ENCODE data around the gene C1orf35. TPM values are rescaled to one million over a fixed set of nuclear protein-coding genes. Genes with fewer than 3 reads are reported as not detected.

Gene C1orf35
- total and polyA plus RNA-seq, 2 of the 4 experiments (the other 2 are of a cell fraction): 4.3 to 13.0 TPM

DNA sequence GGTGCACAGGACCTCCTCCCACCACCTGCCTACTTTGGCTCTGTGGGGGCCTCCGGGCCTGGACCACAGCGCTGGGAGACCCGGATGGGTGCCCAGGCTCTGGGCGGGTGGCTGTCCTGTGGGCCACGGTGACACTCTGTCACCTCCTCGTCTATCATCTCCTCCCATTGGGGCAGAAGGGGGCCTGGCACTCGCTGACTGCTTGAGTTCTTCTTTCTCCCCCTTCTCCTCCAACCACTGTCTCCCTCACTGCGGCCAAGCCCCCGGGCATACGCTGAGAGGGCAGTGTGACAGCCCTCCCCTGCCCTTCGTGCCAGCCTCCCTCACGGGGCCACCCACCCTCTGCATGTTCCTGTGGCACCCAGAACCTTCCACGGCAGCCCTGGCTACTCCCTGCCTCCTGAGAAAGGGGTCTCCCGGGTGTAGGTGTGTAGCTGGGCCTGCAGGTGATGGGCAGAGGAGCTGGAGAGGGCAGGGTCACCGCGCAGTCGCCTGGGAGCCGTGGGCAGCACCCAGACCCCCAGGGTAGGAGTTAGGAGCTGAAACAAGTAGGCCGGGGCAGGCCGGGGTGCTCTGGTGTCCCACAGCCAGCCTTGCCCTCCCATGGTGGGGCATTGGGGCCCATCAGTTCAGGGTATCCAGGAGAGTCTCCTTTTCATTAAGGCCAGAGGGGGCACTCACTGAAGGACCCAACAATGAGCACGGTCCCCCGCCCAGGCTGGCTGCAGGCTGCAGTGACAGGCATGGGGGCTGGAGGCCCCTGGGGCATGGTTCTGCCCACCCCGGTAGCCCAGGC, 29.9 kb downstream of the C1orf35 start:
- TF ChIP-seq FOS (IDR thresholded peaks at IDR 0.05; ENCODE audit: low read depth, low read length) (no peak), BHLHE40 (IDR thresholded peaks at IDR 0.05; ENCODE audit: low read depth, low read length) (no peak), RCOR1 (IDR thresholded peaks at IDR 0.05; ENCODE audit: insufficient replicate concordance, low read length) (no peak), MAZ (IDR thresholded peaks at IDR 0.05; ENCODE audit: borderline replicate concordance, low read depth, low read length) (no peak), MXI1 (IDR thresholded peaks at IDR 0.05; ENCODE audit: borderline replicate concordance, low read depth, low read length) (no peak), RAD21 (IDR thresholded peaks at IDR 0.05; ENCODE audit: low read length) (no peak), NFE2L2 (IDR thresholded peaks at IDR 0.05; ENCODE audit: low read depth, low read length) (no peak), CHD1 (IDR thresholded peaks at IDR 0.05; ENCODE audit: low read depth, low read length) (no peak), CEBPB (IDR thresholded peaks at IDR 0.05; ENCODE audit: low read depth, low read length) (no peak), POLR2A (IDR thresholded peaks at IDR 0.05; ENCODE audit: low read depth, low read length) (no peak), SMC3 (IDR thresholded peaks at IDR 0.05; ENCODE audit: low read depth, low read length) (no peak), MAFK (IDR thresholded peaks at IDR 0.05; ENCODE audit: low read depth, low read length) (no peak), RFX5 (IDR thresholded peaks at IDR 0.05; ENCODE audit: low read depth, low read length) (no peak)
- TF ChIP-seq, protein P1, sequence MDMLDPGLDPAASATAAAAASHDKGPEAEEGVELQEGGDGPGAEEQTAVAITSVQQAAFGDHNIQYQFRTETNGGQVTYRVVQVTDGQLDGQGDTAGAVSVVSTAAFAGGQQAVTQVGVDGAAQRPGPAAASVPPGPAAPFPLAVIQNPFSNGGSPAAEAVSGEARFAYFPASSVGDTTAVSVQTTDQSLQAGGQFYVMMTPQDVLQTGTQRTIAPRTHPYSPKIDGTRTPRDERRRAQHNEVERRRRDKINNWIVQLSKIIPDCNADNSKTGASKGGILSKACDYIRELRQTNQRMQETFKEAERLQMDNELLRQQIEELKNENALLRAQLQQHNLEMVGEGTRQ (IDR thresholded peaks at IDR 0.05; ENCODE audit: low read depth, low read length): no peak
- TF ChIP-seq, protein P2, sequence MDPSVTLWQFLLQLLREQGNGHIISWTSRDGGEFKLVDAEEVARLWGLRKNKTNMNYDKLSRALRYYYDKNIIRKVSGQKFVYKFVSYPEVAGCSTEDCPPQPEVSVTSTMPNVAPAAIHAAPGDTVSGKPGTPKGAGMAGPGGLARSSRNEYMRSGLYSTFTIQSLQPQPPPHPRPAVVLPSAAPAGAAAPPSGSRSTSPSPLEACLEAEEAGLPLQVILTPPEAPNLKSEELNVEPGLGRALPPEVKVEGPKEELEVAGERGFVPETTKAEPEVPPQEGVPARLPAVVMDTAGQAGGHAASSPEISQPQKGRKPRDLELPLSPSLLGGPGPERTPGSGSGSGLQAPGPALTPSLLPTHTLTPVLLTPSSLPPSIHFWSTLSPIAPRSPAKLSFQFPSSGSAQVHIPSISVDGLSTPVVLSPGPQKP (IDR thresholded peaks at IDR 0.05; ENCODE audit: borderline replicate concordance, low read depth, low read length): no peak
- TF ChIP-seq, protein P3, sequence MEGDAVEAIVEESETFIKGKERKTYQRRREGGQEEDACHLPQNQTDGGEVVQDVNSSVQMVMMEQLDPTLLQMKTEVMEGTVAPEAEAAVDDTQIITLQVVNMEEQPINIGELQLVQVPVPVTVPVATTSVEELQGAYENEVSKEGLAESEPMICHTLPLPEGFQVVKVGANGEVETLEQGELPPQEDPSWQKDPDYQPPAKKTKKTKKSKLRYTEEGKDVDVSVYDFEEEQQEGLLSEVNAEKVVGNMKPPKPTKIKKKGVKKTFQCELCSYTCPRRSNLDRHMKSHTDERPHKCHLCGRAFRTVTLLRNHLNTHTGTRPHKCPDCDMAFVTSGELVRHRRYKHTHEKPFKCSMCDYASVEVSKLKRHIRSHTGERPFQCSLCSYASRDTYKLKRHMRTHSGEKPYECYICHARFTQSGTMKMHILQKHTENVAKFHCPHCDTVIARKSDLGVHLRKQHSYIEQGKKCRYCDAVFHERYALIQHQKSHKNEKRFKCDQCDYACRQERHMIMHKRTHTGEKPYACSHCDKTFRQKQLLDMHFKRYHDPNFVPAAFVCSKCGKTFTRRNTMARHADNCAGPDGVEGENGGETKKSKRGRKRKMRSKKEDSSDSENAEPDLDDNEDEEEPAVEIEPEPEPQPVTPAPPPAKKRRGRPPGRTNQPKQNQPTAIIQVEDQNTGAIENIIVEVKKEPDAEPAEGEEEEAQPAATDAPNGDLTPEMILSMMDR (conservative IDR thresholded peaks at IDR 0.05; ENCODE audit: low read depth, low read length): no peak
- no peak overlapping the region for H3K14ac ChIP-seq (replicated peaks; ENCODE audit: low read depth, low read length)
- WGBS, 2 experiments (ENCODE audit: extremely low coverage in 2 of 2, insufficient read length in 1 of 2): 66% methylated on average over 6 of the region's 23 CpGs; no CpG with 5 or more reads in 1 of the 2 experiments
- peaks cover 16% of the 10 kb centered on the region for H3K27me3 ChIP-seq (ENCODE audit: control insufficient read depth, insufficient read depth, low read length)
- in situ Hi-C loops (cut with MboI; ENCODE audit: low sequenced_read_pairs) (no loop called here), dilution Hi-C loops (cut with HindIII; ENCODE audit: low sequenced_read_pairs, unreplicated experiment) (no loop called here), intact Hi-C loops (cut with micrococcal nuclease) (no loop called here)
- DNase-seq: no peak
- no peak overlapping the region for H3K18ac ChIP-seq (ENCODE audit: low read depth, low read length)
- peaks cover 17% of the 10 kb centered on the region for H4K20me1 ChIP-seq (ENCODE audit: insufficient read depth, low read length)
- no peak overlapping the region for H3K9ac ChIP-seq (ENCODE audit: low read depth, low read length)
- BruUV-seq (replicated peaks): no TSS peak
- peak overlapping the region; percentile 16 for H2AK9ac ChIP-seq (replicated peaks; ENCODE audit: low read depth, low read length, poor library complexity)
- H4K5ac ChIP-seq (ENCODE audit: low read depth, low read length): no peak overlapping the region
- H2BK5ac ChIP-seq (ENCODE audit: low read depth, low read length, poor library complexity, severe bottlenecking): no peak overlapping the region
- H3K27ac ChIP-seq (ENCODE audit: insufficient read depth, low read length): no peak overlapping the region
- no peak for ATAC-seq (ENCODE audit: low read depth)
- no peak overlapping the region for H3K4me3 ChIP-seq (ENCODE audit: insufficient read depth, low read depth, low read length)
- no peaks in the 10 kb centered on the region for H3K9me3 ChIP-seq (ENCODE audit: control insufficient read depth, insufficient read depth, low read length)
- H4K8ac ChIP-seq (ENCODE audit: low read depth in 2 of 2, low read length in 2 of 2): no peak overlapping the region
- no peak overlapping the region for H2AFZ ChIP-seq (replicated peaks; ENCODE audit: low read length, poor library complexity)
- H2BK120ac ChIP-seq (ENCODE audit: low read depth, low read length): no peak overlapping the region
- no peaks in the 10 kb centered on the region for H3K9me1 ChIP-seq (ENCODE audit: insufficient read depth, low read length)
- no peak overlapping the region for H2BK20ac ChIP-seq (ENCODE audit: low read depth, low read length)
- ChIA-PET POLR2A (ENCODE audit: unreplicated experiment) (no interaction called here), CTCF (no interaction called here)
- H3K23ac ChIP-seq (ENCODE audit: low read depth, low read length): no peak overlapping the region
- H2BK15ac ChIP-seq (ENCODE audit: low read depth, low read length): no peak overlapping the region
- H4K91ac ChIP-seq (ENCODE audit: insufficient read depth, low read depth, low read length): no peak overlapping the region
- no peak overlapping the region for H3K4ac ChIP-seq (ENCODE audit: low read depth, low read length)
- no peak overlapping the region for H2AK5ac ChIP-seq (ENCODE audit: low read depth, low read length)
- no peak overlapping the region for H3K4me2 ChIP-seq (ENCODE audit: low read depth, low read length)
- H3K4me1 ChIP-seq (ENCODE audit: control insufficient read depth, insufficient read depth, low read length): no peaks in the 10 kb centered on the region
- H3K36me3 ChIP-seq (ENCODE audit: control insufficient read depth, insufficient read depth, low read length): no peaks in the 10 kb centered on the region
- 0 out of 4 replicates have a peak, but pooled peaks cover 0 to 3% of the 10 kb centered on the region in 2 experiments for H3K79me1 ChIP-seq (ENCODE audit: low read depth in 1 of 2, low read length in 2 of 2)
- no peak overlapping the region for H3K56ac ChIP-seq (ENCODE audit: extremely low read depth, insufficient read depth, low read length)

Data from IMR-90 (cell line).